NCI-H2107 treated with DMSO at 0.1 percent for 48 hours (cell line): ENCODE measurements around the gene UBE2G2.

Experiments
- DNase-seq: peaks from one replicate; lab custom pipeline; 2025; ENCODE audit not compliant: unreplicated experiment; lab: John Stamatoyannopoulos, UW

UBE2G2 gene

GRCh38 chr21:44816761-44817505, 15.3 kb upstream of the UBE2G2 start:
- DNase-seq, result no peak

GRCh38 chr21:44815852-44816628, 14.4 kb upstream of the UBE2G2 start:
- no peak for DNase-seq

GRCh38 chr21:44815225-44815624, 13.6 kb upstream of the UBE2G2 start:
- DNase-seq, result no peak

GRCh38 chr21:44814498-44815023, 12.9 kb upstream of the UBE2G2 start:
- no peak for DNase-seq

GRCh38 chr21:44813727-44814126, 12.1 kb upstream of the UBE2G2 start:
- DNase-seq, result no peak

- DNase-seq, result no peak
These were observed 11.5 kb upstream of the UBE2G2 start for GRCh38 chr21:44813149-44813548.

- DNase-seq, result no peak
These were observed 11.0 kb upstream of the UBE2G2 start for GRCh38 chr21:44812640-44813039.

GRCh38 chr21:44810779-44811178, 9.2 kb upstream of the UBE2G2 start:
- DNase-seq, result no peak

- no peak for DNase-seq
These were observed 4.2 kb upstream of the UBE2G2 start for GRCh38 chr21:44805859-44806258.

- no peak for DNase-seq
These were observed 3.6 kb upstream of the UBE2G2 start for GRCh38 chr21:44805226-44805625.

GRCh38 chr21:44804762-44805161, 3.1 kb upstream of the UBE2G2 start:
- DNase-seq, result no peak

- no peak for DNase-seq
These were observed 2.0 kb upstream of the UBE2G2 start for GRCh38 chr21:44803651-44804050.

GRCh38 chr21:44802396-44803153, 955 bp upstream of the UBE2G2 start:
- no peak for DNase-seq

- peak; percentile 55 for DNase-seq
These were observed 601 bp downstream of the UBE2G2 start for GRCh38 chr21:44800971-44801467.

GRCh38 chr21:44800103-44800502, 1.5 kb downstream of the UBE2G2 start:
- no peak for DNase-seq

- no peak for DNase-seq
These were observed 2.0 kb downstream of the UBE2G2 start for GRCh38 chr21:44799646-44800045.

GRCh38 chr21:44797775-44798174, 3.8 kb downstream of the UBE2G2 start:
- no peak for DNase-seq

- DNase-seq, result no peak
These were observed 6.3 kb downstream of the UBE2G2 start for GRCh38 chr21:44795342-44795741.

- no peak for DNase-seq
These were observed 7.8 kb downstream of the UBE2G2 start for GRCh38 chr21:44793592-44794374.
